NCI-H748 (cell line): ENCODE data around the gene TM9SF3.
"Not testable (repeated sequence)": the region's sequence is repeated elsewhere in the genome, so short reads cannot be mapped to it uniquely, and the experiment has no call there.

ENCODE experiments used
- DNase-seq: peaks from one replicate; lab custom pipeline; 2025; ENCODE audit not compliant: unreplicated experiment; lab: John Stamatoyannopoulos, UW

Gene TM9SF3

GRCh38 chr10:96606216-96606615 is 19.4 kb upstream of the TM9SF3 start:
- DNase-seq: no peak

- DNase-seq: no peak
Observed at GRCh38 chr10:96600337-96600736, 13.5 kb upstream of the TM9SF3 start.

- DNase-seq: no peak
Observed at GRCh38 chr10:96598846-96599245, 12.0 kb upstream of the TM9SF3 start.

- no peak for DNase-seq
Observed at GRCh38 chr10:96596422-96597407, 9.9 kb upstream of the TM9SF3 start.

GRCh38 chr10:96595741-96596140 is 8.9 kb upstream of the TM9SF3 start:
- DNase-seq: no peak

GRCh38 chr10:96591946-96592345 is 5.1 kb upstream of the TM9SF3 start:
- DNase-seq: no peak

GRCh38 chr10:96588616-96589419 is 2.0 kb upstream of the TM9SF3 start:
- DNase-seq: no peak

GRCh38 chr10:96588060-96588554 is 1.3 kb upstream of the TM9SF3 start:
- peak; percentile 34 for DNase-seq

- peak; percentile 81 for DNase-seq
Observed at GRCh38 chr10:96587264-96588059, 650 bp upstream of the TM9SF3 start.

- DNase-seq: peak; percentile 30
Observed at GRCh38 chr10:96585736-96586418, 935 bp downstream of the TM9SF3 start.

- no peak for DNase-seq
Observed at GRCh38 chr10:96584474-96584873, 2.3 kb downstream of the TM9SF3 start.

- DNase-seq: no peak
Observed at GRCh38 chr10:96584035-96584434, 2.8 kb downstream of the TM9SF3 start.

- DNase-seq: no peak
Observed at GRCh38 chr10:96579133-96579532, 7.7 kb downstream of the TM9SF3 start.

GRCh38 chr10:96578633-96579032 is 8.2 kb downstream of the TM9SF3 start:
- DNase-seq: no peak

GRCh38 chr10:96578022-96578421 is 8.8 kb downstream of the TM9SF3 start:
- DNase-seq: no peak

- no peak for DNase-seq
Observed at GRCh38 chr10:96577069-96577468, 9.7 kb downstream of the TM9SF3 start.

- no peak for DNase-seq
Observed at GRCh38 chr10:96576277-96576980, 10.4 kb downstream of the TM9SF3 start.

- not testable (repeated sequence) for DNase-seq
Observed at GRCh38 chr10:96574564-96574963, 12.2 kb downstream of the TM9SF3 start.

- no peak for DNase-seq
Observed at GRCh38 chr10:96573036-96573435, 13.8 kb downstream of the TM9SF3 start.
